Activated CD8-positive, alpha-beta T cell treated with anti-CD3 and anti-CD28 coated beads for 36 hours (primary cell): Measurements from ENCODE around the gene NIP7. TPM values are rescaled to one million over a fixed set of nuclear protein-coding genes. Genes with fewer than 3 reads are reported as not detected.

Source experiments
- ATAC-seq: fragments of 200-7000 bp; cut with Tn5 transposase; one replicate; pipeline ENCODE4 v1.10.0; 2021; ENCODE audit warnings: mild to moderate bottlenecking, moderate library complexity
- CTCF ChIA-PET: fragments of 350-600 bp; sonication (Branson Sonifier 250); formaldehyde crosslinking; loops from one replicate; lab custom pipeline; 2021; ENCODE audit warnings: antibody characterized with exemption; lab: Charles Lee
- POLR2A ChIA-PET: fragments of 350-600 bp; sonication (Branson Sonifier 250); formaldehyde crosslinking; loops from one replicate; lab custom pipeline; 2021; ENCODE audit warnings: antibody characterized with exemption; lab: Charles Lee
- DNase-seq: peaks from one replicate; pipeline ENCODE4 v3.0.0-alpha.2; 2020
- H3K27ac Mint-ChIP-seq: one replicate; pipeline ENCODE4 v1.8.0; 2021; ENCODE audit warnings: mild to moderate bottlenecking, mixed read lengths
- H3K27me3 Mint-ChIP-seq: one replicate; pipeline ENCODE4 v1.8.0; 2021; ENCODE audit warnings: mixed read lengths
- H3K36me3 Mint-ChIP-seq: one replicate; pipeline ENCODE4 v1.8.0; 2021; ENCODE audit warnings: low read depth, mixed read lengths
- H3K4me1 Mint-ChIP-seq: one replicate; pipeline ENCODE4 v1.8.0; 2021; ENCODE audit warnings: low read depth, mixed read lengths
- H3K4me3 Mint-ChIP-seq: one replicate; pipeline ENCODE4 v1.8.0; 2021; ENCODE audit warnings: mild to moderate bottlenecking, moderate library complexity, mixed read lengths
- H3K9me3 Mint-ChIP-seq: one replicate; pipeline ENCODE4 v1.8.0; 2021; ENCODE audit warnings: mixed read lengths
- intact Hi-C: fragments of 100-400 bp; cut with micrococcal nuclease; formaldehyde crosslinking; loops from one replicate; pipeline ENCODE4 v1.10.0; 2022
- total RNA-seq, 2 experiments: library from RNA; stranded (reverse); gene quantifications; one replicate each; pipeline ENCODE4 v1.2.3, GENCODE V29; 2021
- TF ChIP-seq, protein P1 (sequence below): fragments of 200-600 bp; IDR thresholded peaks from one replicate; pipeline ENCODE4 v1.8.0; 2022; ENCODE audit warnings: antibody characterized with exemption, mild to moderate bottlenecking

Gene NIP7
- total RNA-seq, 2 experiments from 2014 or later: 37.7 to 41.8 TPM

DNA sequence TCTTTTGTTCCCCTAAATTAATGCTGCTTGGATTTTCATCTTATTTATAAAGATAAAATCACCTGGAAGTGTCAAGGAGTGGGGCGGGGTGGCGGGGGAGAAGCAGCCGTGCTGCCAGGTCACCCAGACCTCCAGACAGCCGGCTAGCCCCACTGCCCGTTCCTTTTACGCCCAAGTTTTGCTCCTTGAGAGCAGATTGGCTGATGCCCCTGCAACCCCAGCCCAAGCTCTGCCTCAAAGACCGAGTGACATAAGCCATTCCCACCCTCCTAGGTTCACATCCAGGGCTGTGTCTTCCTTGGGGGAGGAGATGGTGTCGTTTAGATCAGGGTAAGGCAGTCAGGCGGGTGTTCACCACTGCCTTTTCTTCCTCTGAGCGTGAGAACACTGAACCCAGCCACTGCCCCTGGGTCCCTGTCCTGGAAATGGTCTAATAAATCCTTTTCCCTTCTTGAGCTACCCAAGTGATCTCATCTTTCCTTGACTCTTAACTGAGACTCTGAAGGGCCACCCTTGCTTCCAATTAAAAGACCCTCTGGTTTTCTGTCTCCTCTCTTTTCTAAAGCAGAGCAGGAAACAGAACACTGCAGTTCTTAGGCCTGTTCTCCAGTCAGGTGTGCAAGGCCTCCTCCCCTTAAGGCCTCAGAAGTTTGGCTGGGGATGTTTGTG lies 14.9 kb upstream of the NIP7 start:
- intact Hi-C loops: no loop called here
- CTCF ChIA-PET: interaction anchor here (1.3 kb wide), 2 partner anchors 12 to 13 kb away, joined by 3 to 5 read pairs; no protein-coding TSS in a partner anchor

DNA sequence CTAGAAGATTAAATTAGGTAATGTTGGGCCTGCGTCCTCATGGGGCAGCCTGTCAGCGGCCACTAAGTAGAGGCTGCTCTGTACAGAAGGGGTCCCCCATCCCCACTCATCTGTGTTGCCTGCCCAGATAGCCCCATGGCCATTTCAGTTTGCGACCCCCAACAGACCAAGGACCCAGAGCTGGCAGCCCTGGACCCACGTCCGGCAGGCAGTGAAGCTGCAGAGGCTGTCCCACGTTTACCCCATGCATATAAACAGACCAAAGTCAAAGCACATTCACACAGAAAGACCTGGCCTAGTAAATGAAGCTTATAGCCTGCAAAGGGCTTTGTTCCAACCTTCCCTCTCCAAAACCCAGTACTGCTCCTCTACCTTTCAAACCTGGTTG lies 13.8 kb upstream of the NIP7 start:
- no peaks in the 10 kb centered on the region for H3K9me3 Mint-ChIP-seq
- H3K27ac Mint-ChIP-seq: peak overlapping the region; percentile 74
- TF ChIP-seq, protein P1, sequence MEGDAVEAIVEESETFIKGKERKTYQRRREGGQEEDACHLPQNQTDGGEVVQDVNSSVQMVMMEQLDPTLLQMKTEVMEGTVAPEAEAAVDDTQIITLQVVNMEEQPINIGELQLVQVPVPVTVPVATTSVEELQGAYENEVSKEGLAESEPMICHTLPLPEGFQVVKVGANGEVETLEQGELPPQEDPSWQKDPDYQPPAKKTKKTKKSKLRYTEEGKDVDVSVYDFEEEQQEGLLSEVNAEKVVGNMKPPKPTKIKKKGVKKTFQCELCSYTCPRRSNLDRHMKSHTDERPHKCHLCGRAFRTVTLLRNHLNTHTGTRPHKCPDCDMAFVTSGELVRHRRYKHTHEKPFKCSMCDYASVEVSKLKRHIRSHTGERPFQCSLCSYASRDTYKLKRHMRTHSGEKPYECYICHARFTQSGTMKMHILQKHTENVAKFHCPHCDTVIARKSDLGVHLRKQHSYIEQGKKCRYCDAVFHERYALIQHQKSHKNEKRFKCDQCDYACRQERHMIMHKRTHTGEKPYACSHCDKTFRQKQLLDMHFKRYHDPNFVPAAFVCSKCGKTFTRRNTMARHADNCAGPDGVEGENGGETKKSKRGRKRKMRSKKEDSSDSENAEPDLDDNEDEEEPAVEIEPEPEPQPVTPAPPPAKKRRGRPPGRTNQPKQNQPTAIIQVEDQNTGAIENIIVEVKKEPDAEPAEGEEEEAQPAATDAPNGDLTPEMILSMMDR: no peak
- no peak for ATAC-seq
- peaks cover 56% of the 10 kb centered on the region for H3K36me3 Mint-ChIP-seq
- peak overlapping the region; percentile 59 for H3K4me3 Mint-ChIP-seq
- no peaks in the 10 kb centered on the region for H3K27me3 Mint-ChIP-seq
- intact Hi-C loops: no loop called here
- POLR2A ChIA-PET: interaction anchor here (0.8 to 7.2 kb wide), 5 partner anchors 10 to 239 kb away, joined by 3 to 93 read pairs (median 7); partner anchors contain the start of gene COG8
- peaks cover 42% of the 10 kb centered on the region for H3K4me1 Mint-ChIP-seq
- DNase-seq: no peak
- CTCF ChIA-PET: interaction anchor here (1.1 to 1.3 kb wide), 2 partner anchors 13 to 15 kb away, joined by 3 to 4 read pairs; partner anchors contain the start of gene COG8

More for the DNA sequence above, 14.9 kb upstream of the NIP7 start:
- Mint-ChIP-seq H3K36me3 (peaks cover 55% of the 10 kb centered on the region), H3K9me3 (no peaks in the 10 kb centered on the region), H3K4me3 (no peak overlapping the region), H3K27me3 (no peaks in the 10 kb centered on the region), H3K27ac (peak overlapping the region; percentile 34), H3K4me1 (peaks cover 42% of the 10 kb centered on the region)
- no peak for DNase-seq
- no peak for ATAC-seq
- TF ChIP-seq, protein P1: no peak
- POLR2A ChIA-PET: interaction anchor here (1.1 to 3.6 kb wide), 4 partner anchors 9 to 13 kb away, joined by 3 to 21 read pairs (median 9); partner anchors contain the start of genes COG8 and VPS4A

DNA sequence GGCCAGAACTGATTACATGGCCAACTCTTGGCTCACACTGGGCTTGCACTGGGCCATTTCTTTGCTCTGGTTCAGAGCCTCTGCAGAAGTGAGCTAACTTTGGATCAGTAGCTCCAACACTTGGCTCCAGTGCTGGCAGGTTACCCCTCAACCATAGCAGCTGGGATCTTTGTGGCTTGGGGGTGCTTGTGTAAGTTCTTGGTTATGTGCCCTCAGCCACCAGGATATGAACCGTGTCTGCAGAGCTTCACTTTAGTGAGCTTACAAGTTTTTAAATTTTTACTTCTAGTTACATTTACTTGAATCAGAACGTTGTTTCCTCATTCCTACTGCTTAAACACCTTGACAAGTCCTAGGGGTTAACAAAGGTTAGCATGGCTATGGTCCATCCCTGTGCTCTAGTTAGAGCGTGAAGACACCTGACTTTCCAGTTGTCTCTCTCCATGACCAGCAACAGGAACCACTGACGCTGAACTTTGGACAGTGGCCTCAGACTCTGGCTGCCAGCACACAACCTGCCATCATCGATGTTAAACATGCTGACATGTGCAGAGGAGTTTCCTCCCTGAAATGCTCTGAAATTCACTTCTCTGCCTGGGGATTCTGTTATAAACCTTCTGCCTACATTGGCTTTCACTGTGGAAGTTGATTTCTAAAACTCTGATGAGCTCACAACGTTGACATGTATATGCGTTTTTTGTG lies 13.2 kb upstream of the NIP7 start:
- intact Hi-C loops: no loop called here
- ChIA-PET POLR2A (interaction anchor here (0.8 to 7.2 kb wide), 5 partner anchors 11 to 238 kb away, joined by 3 to 93 read pairs (median 7); partner anchors contain the start of gene COG8), CTCF (interaction anchor here (1.1 to 1.5 kb wide), 4 partner anchors 13 to 16 kb away, joined by 3 to 5 read pairs (median 4); partner anchors contain the start of gene COG8)
- H3K36me3 Mint-ChIP-seq: peaks cover 52% of the 10 kb centered on the region
- TF ChIP-seq, protein P1: no peak
- DNase-seq (no peak), ATAC-seq (no peak)
- no peaks in the 10 kb centered on the region for H3K27me3 Mint-ChIP-seq
- H3K27ac Mint-ChIP-seq: peak overlapping the region; percentile 74
- peak overlapping the region; percentile 59 for H3K4me3 Mint-ChIP-seq
- H3K9me3 Mint-ChIP-seq: no peaks in the 10 kb centered on the region
- peaks cover 44% of the 10 kb centered on the region for H3K4me1 Mint-ChIP-seq

DNA sequence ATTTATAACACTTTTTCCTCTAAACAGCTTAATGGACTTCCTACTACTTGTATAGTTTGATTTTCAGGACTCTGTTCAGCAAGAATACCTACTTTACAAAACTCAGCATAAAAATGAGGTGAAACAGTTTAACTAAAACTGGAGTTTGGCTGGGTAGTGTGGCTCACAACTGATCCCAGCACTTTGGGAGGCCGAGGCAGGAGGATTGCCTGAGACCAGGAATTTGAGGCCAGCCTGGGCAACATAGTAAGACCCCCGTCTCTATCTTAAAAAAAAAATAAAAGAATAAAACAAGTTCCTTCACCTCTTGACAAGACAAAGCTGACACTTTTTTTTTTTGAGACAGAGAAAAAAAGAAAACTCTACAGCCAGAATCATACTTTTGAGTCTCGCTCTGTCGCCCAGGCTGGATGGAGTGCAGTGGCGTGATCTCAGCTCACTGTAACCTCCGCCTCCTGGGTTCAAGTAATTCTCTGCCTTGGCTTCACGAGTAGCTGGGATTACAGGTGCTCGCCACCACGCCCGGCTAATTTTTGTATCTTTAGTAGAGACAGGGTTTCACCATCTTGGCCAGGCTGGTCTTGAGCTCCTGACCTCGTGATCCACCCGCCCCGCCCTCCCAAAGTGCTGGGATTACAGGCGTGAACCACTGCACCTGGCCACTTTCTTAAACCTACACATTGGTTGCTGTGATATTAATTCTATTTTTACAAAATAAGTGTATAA lies 11.8 kb upstream of the NIP7 start:
- ChIA-PET POLR2A (interaction anchor here (0.6 to 7.2 kb wide), 5 partner anchors 10 to 709 kb away, joined by 3 to 93 read pairs (median 21); partner anchors contain the start of genes COG8 and NIP7), CTCF (interaction anchor here (1.3 to 4.4 kb wide), 3 partner anchors 12 to 16 kb away, joined by 3 to 28 read pairs (median 5); partner anchors contain the start of genes COG8 and NIP7)
- H3K27ac Mint-ChIP-seq: peak overlapping the region; percentile 77
- H3K9me3 Mint-ChIP-seq: no peaks in the 10 kb centered on the region
- DNase-seq (no peak), ATAC-seq (no peak)
- no peaks in the 10 kb centered on the region for H3K27me3 Mint-ChIP-seq
- intact Hi-C loops: no loop called here
- H3K4me1 Mint-ChIP-seq: peaks cover 39% of the 10 kb centered on the region
- TF ChIP-seq, protein P1: no peak
- H3K36me3 Mint-ChIP-seq: peaks cover 51% of the 10 kb centered on the region
- peak overlapping the region; percentile 84 for H3K4me3 Mint-ChIP-seq
